ENCODE measurements around the gene TRIM2.
A peak's percentile ranks its signal among the peaks of the same experiment; 100 is the strongest.

Gene TRIM2

DNA sequence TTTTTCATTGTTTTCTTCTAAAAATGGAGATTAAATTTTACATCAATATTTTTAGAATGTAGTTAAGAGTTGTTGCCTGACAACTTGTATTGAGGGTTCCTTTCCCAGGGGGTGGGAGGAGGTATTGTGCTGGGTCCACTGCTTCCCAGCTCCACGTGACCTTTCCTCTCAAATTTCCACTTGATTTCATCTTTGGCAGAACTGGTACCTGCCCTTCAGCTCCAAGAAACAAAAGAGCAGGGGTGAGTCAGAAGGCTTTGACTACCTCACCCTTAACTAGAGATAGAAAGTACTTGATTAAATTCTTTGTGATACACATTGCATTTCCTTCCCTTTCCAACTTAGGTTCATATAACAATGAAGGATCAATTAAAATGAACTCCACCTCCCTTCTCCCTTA lies 19.7 kb downstream of the TRIM2 start:
- peak; percentile 33 for DNase-seq

DNA sequence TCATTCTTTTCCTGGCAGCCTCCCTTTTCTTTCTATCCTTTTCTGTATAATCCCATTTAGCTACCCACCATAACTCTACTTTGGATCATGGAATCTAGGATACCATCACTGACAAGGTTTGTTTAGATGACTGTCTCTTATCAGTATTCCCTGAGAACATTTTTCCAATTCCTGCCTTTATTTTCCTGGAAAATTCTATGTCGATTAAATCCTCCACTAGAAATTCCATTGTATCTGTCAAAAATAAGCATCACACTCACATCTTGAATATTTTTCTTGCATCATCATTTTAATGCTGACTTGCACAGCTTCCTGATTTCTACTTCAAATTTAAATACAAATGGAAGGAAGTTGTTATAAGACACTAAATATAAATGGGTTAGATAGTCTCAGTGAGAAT lies 20.2 kb downstream of the TRIM2 start:
- DNase-seq, result no peak

DNA sequence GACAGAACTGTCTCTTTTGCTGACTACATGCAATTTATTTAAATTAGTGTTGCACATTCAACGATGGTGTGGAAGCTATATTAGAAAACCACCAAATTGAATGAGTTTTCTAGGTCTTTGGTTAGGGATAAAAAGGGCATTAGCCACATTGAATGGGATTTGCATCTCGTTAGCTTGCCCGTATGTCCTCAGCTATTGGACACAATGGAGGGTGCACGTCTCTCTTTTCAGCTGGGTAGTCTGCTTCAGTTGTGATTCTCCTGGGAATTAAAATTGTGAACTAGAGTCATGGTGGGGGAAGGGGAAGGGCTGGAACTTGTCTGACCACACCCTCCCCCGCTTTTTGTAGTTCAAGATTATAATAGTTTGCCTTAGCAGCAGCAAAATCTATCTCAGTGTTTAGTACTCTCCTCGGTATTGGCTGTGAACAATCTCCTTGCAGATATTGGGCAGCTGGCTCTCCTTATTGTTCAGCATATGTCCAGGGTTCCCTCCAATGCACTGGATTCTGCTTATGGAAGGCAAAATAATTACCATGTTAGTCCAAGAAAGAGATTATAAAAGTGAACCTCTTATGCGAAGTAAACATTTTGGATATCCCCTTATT lies 23.3 kb downstream of the TRIM2 start:
- no peak for DNase-seq

DNA sequence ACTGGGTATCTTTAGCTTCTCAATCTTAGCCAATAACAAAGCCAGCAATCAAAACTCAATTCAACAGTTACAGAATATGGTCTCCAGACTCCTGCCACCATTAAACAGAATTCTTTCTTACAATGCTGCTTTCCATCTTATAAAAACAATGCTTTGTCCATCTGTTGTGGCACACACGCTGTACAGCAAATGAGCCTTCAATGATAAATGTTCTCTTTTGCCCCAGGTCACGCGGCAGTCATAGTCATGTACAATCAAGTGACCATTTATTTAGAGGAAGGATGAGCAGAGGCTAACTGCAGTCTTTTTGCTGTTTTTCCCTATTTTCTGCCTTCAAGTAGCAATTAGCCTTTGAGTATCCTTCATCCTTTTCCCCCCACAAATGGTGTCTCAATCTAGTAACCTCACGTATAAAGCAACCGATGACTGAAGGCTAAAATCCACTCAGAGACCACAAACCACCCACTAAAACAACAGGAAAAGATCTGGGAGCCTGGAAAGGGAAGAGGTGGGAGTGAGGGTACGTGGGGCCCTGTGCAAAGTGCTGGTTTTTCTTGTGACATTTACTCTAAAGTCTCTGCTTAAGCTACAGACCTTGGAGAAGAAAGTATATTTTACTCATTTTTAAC lies 24.4 kb downstream of the TRIM2 start:
- no peak for DNase-seq

DNA sequence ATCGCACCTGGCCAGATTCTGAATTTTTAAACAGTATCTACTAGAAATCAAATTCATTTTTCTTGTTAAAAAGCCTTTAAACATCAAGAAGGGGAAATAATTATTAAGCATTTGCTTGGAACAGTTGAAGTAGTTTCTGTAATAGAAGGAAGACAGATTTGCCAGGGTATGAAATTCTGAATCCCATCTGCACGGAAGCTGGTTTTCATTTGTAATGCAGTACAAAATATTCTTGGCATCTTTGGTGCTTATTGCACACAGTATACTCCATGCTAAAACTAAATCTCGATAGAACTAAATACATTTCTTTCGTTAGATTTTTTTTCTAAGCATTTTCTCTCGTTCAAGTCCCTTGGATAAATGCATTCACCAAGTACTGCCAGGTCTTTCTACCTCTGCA lies 25.3 kb downstream of the TRIM2 start:
- no peak for DNase-seq

DNA sequence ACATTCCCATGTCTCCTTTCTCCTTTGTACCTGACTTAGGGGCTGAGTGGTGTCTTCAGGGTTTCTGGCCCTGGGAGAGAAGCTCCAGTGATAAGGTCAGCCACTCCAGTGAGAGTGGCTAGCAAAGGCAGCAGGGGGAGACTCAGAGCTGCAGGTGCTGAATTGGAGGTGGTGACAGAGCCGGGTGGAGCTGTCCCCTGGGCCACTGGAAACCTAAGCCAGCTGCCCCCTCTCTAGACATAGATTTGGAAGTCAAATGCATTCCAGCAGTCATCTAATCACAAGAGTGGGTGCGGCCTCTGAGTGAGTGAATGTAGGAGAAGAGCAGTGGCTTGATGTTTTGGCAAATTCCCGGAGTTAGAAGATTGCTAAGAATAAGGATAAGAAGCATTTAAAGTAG lies 28.5 kb downstream of the TRIM2 start:
- no peak for DNase-seq

DNA sequence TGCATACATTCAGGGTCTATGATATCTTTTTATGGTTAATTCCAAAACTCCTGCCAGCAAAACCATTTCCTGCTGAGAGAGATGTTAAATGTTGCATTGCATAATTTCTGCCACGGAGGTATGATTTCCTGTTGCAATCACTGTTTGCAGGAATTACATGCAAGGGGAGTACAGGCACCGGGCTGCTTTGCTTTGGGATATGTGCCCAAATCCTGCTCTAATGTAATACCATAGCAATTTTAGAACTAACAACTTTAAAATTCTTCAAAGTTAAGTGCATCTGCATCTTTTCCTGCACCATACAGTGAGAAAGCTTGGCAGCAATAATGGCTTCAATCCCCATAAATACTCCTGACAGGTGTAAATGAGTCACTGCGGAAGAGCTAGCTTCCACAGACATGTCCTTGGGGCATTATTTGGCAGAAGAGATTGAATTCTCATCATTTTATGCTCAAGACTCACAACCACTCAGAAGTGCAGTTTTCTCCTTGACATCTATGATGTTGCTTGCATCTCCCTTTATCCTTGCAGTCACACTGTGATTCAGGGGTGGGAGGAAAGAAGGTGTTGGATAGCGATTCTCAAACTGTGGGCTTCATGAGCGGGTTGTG lies 29.6 kb downstream of the TRIM2 start:
- no peak for DNase-seq

DNA sequence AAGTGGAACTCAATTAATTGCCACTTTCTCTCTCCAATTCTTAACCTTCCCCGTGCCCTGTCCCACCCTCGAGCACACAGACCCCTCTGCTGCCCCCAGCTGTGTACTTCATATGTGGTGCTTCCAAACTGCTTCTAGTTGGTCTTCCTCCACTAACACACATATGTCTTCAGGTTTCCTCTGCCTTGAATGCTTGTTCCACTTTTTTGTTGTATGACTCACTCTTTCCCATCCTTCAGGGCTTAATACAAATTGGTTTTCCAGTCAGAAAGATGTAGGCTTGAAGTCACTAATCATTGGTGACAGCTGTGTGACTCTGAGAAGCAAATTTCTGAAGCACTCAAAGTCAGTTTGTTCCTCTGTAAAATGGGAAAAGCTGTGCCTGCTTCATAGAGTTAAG lies 30.6 kb downstream of the TRIM2 start:
- DNase-seq, result no peak

DNA sequence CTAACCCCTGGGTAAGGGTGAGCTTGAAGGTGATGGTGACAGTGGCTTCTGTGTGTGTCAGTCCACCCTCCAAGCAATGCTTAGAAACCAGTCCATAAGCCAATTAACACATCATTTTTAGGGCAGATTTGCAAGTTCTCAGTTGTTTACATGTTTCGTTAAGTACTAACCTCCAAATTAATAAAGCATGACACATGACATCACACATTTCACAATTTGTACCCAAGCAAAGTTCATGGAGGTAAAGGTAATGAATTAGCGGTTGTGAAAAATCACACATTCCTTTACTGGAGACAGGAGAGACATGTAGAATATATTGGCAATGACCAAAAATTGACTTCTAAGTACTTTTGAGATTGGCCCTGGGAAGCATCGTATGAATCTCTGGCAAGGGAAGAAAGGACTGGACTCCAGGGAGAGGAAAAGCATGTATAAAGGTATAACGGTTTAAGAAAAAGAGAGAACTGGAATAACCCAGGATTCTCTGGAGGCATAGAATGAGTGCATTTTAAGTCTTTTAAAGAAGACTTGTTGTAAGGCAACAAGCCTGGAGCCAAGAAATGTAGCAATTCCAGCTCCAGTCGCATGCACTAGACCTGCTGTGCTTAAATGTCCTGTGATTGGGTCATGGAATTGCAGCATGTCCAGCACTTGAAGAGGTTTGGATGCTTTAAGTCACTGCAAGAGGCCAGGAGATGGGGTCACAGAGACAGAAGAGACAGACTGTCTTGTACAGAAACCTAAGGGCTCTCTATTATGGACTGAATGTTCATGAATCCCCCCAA lies 34.1 kb downstream of the TRIM2 start:
- DNase-seq, result no peak

DNA sequence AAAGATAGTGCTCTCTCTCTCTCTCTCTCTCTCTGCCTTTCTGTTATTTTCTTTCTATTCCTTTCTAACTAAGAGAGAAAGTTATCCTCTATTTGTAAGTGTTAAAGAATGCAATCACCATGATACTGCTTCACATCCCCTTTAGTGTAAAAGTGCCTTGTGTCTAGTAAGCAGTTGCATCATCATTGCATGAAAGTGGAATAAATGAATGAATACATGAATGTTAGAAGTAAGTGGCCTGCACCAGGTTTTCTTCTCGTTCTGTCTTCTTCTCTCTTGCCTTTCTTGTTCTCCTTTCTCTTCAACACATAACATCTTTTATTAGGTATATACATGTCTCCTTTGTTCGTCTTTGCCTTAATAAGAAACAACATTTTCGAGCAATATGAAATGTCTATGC lies 35.2 kb downstream of the TRIM2 start:
- no peak for DNase-seq

DNA sequence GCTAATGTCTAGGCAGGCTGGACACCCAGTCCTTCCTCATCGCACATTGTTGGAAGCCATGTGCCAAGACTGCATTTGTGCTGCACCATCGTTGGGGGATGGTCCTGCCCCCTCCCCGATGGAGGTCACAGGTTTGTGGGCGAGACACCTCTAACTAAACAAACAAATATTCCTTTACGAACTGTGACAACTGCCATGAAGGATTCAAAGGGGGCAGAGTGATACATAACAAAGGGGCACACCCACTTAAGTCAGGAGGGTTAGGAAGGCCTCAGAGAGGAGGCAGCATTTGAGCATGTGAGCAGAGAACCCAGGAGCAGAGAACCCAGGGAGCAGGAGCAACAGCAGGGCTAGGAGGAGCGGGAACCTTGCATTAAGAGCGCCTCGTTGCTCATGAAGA lies 37.1 kb downstream of the TRIM2 start:
- DNase-seq, result no peak

DNA sequence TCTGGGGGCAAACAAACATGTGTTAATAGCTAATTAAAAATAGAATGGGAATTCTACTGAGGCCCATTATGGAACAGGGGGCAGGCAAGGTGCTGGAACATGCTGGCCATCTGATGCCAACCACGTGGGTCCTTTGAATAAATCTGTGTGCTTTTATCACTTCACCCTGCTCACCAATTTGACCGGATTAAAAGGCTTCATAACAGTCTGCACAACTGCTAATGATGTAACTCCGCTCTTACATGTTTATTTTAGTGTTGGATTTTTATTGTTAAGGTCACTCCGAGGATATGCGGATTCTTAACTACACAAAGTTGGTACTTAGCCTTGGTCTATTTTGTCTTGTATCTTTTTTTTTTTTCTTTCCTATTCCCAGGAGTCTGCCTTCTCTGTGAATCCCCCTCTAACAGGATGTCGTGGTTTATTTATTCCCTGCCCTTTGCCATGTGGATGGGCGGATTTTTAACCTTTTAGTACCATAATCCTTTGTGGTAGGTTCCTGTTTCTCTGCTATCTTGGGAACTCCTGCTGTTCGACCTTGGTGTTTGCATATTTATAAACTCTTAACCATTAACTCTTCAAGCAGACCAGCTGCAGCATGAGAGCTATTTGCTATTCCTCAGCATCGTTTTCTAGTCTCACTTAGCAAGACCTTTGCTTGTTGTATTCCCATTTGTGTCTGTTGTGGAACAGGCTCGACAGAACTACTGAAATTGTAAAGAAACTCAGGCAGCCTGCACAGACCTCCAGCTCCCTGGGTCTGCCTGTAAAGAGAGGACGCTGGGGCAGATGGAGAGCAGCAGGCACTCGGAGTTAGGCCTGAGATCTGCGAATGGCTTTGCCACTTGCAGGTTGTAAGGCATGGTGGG lies 38.0 kb downstream of the TRIM2 start:
- no peak for DNase-seq

DNA sequence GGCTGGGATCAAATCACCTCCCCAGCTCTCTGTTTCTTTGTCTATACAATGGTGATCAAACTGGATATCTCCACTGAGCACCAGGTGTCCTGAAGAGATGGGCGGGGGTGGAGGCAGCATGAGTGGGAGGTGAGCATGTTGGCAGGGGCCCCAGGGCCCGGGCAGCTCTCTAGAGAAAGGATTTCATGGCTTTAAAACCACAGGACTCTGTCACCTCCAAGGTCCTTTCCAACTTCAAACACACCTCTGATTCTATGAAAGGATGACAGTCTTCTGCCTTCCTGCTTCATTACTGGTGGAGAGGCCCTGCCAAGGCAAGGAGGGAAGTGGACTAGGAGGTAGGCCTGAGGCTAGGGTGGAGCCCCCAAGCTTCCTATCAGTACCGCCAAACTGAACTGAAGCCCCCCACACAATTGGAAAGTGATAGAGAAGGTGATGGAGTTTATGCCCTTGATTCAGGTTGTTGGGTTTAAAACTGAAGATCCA lies 38.6 kb downstream of the TRIM2 start:
- peak; percentile 45 for DNase-seq

DNA sequence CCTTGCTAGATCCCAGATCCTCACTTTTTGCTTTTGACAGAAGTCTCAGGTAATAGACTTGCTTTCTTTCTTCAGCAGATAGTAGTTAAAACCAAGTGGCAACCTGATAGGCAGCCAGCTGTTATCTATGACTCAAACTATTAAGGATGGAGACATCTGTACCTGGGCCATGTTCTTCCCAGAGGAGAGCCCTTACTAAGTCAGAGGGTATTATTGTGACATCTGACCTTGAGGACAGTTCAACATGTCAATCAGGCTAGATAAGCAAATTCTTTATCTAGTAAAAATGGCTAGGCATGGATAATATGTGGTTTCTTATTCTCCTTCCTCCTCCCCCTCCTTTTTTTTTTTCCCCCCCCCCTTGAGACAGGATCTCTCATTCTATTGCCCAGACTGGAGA lies 39.2 kb downstream of the TRIM2 start:
- DNase-seq, result no peak

DNA sequence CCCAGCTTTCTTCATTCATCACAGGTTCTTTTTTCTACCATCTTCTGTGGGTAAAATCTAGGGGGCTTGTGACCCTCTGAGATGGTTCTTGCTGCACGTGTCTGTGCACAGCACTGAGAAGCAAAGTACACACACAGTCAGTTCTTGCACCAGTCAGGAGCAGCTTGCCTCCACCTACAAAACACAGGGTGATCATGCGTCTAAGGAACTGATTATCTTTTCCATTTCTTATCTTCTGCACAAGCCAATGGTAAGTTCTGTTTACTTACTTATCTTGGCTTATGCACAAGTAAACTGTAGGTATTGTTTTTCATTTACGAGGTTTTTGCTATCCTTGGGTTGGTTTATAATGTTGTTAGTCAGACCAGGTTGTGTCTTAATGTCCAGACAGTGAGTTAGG lies 40.7 kb downstream of the TRIM2 start:
- no peak for DNase-seq

DNA sequence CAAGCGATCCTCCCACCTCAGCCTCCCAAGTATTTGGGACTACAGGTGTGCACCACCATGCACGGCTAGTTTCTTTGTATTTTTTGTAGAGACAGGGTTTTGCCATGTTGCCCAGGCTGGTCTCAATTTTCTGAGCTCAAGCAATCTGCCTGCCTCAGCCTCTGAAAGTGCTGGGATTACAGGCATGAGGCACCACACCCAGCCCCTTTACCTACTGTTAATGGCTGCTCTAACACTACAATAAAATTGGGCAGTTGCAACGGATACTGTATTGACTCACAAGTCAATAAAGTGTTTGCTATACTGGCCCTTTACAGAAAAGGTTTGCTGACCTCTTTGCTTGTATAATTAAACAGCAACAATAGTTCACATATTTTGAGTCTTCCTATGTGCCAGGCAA lies 41.5 kb downstream of the TRIM2 start:
- no peak for DNase-seq

DNA sequence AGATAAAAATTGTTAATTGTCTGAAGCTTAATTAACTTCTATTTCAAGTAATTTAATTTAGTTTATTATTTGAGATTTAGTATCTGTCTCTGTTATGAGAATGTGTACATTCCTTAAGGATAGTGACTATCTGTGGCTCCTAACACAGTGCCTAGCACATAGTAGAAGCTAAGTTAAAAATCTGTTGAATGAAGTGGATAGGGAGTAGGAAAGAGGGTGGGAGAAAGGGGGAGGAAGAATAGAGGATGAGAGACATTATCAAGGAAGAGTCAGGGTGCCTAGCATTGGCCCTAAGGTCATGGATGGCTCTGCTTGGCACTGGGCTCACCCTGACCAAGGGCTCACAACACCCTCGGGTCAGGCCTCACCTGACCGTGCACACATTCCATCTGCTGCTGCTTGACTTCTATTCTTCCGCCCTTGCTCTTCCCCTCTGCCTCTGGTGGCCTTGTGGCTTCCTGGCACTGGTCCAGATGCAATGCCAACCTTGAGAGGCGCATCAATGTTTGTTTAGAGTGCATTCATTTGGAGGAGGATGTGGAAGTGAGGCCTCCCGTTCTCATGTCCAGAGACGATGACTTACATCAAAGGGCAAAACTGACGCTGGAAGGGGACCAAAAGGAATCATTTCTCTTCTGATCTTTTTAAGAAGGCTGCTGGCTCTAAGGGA lies 42.3 kb downstream of the TRIM2 start:
- peak; percentile 70 for DNase-seq

DNA sequence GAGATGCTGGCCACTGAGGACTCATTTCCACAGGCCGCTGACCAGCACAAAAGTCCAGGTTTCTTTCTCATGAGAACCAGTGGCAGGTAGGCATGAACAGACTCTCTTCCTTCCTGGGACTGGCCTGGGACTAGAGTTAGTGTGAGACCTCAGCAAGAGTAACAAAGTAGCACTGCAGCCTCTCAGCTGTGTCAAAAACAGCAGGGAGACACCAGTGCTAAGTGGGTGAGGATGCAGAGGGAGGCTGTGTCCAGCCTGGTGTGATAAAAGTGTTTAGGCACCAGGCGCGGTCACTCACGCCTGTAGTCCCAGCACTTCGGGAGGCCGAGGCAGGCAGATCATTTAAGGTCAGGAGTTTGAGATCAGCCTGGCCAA lies 42.9 kb downstream of the TRIM2 start:
- no peak for DNase-seq

DNA sequence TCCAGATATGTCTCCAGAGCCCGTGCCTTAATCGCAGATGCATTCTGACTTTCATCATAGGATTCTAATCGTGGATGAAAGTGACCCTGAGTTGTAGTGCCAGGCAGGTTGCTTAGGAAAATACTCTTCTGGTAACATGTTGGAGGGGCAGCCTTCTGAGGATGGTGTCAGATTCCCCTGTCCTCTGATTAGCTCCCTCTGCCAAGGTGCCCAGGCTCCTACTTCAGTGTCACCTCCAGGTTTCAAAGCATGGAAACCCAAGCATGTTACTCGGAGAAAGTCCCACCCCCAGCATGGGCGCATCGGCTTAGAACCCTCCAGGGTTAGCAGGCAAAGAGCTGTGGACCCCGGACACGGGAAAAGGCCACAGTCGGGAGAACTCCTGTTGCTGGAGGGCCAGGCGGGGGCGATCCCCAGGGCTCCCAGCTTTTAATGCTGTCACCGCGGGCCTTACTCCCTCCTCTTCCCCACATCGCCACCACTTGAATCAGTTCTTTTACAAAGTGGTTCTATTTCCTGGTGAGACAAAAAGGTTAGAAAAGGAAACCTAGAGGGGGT lies 44.5 kb downstream of the TRIM2 start:
- peak; percentile 47 for DNase-seq

DNA sequence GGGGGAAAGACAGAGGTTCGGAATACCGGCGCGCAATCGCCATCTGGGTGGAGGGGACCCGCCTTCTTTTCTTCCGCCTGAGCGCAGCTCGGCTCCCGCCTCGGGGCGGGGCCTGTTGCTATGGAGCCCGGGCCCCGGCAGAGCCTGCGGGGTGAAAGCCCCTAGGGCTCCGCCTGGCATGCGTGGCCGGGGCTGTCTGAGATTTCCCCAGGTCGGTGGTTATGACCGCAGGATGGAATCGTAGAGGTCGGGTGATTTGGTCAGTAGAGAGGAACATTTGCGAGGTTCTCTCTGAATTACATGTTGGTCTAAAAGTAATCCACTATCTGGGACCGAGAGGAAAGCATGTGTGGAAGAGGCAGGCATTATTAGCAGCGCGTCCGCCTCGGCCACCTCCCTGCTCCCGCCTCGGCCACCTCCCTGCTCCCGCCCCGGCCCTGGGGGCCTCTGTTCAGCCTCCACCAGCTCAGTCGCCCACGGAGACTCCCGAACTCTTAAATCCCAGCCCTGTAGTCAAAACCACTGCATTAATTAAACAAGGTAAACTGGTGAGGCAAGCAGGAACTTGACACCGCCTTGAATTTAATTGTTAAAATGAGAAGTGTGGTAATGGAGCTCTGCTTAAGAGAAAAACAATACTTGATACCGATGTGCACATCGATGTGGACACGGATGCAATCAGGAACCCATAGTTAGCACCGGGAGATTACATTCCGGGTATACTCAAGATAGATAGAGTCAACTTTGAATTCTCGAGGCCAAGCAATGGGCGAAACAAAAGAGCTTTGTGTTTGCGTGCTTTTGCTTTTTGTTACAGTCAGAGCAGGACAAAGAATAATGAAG lies 45.2 kb downstream of the TRIM2 start:
- DNase-seq, result peak; percentile 81

DNA sequence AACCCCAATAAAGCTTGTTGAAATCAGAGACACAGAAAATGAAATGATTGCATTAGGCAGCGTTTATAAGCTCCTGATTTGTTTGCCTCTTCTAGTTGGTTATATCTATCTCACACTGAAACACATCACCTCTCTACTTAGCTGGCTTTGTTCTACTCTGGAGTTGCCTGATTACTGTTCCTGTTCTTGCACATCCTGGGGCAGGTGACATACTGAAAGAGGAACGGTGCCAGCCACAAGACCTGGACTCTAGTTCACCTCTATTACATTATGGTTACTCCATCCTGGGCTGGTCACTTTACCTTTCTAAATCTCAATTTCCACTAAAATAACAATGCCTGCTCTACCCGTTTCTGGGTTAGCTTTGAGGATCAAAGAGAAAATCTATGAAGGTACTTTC lies 47.9 kb downstream of the TRIM2 start:
- no peak for DNase-seq
